OCI-LY3 (cell line): ENCODE results near the gene C1QTNF12.

Experiments used
- EZH2phosphoT487 ChIP-seq: fragments of 200-600 bp; shearing (Covaris generic); IDR thresholded peaks from 2 replicates; pipeline ENCODE4 v1.6.1; 2018; ENCODE audit warnings: antibody characterized with exemption, mixed run types, low read depth
- TF ChIP-seq, protein P1 (sequence below): fragments of 200-600, 300-600 bp; sonication (generic); IDR thresholded peaks from 2 replicates; pipeline ENCODE4 v1.5.1; 2014; ENCODE audit warnings: antibody characterized with exemption, low read length, low read depth

DNA sequence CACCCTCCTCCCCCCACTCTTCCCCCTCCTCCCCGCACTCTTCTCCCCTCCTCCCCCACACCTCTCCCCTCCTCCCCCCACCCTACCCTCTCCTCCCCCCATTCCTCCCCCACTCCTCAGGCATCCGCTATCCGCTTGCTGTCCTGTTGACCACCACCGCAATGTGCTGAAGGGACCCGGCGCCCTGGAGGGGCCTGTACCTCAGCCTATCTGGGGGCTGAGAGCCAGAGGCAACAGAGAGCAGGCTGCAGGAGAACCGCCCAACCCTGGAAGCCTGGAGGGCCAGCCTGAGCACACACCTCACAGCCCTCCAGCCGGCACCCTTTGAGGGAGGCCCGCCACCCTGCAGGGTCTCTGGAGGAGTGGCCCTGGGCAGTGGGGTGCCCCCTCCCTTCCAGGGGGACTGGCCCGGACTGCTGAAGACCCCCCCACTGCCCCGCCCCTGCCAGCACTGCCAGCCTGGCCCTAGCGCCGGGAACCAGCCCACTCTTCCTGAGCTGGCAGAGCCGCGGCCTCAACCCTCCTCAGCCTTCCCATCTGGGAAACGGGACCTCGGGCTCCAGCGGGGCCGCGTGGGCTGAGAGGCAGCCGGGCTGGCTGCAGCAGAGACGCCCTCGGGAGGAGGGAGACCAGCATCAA is 1.2 kb downstream of the C1QTNF12 start:
- TF ChIP-seq, protein P1, sequence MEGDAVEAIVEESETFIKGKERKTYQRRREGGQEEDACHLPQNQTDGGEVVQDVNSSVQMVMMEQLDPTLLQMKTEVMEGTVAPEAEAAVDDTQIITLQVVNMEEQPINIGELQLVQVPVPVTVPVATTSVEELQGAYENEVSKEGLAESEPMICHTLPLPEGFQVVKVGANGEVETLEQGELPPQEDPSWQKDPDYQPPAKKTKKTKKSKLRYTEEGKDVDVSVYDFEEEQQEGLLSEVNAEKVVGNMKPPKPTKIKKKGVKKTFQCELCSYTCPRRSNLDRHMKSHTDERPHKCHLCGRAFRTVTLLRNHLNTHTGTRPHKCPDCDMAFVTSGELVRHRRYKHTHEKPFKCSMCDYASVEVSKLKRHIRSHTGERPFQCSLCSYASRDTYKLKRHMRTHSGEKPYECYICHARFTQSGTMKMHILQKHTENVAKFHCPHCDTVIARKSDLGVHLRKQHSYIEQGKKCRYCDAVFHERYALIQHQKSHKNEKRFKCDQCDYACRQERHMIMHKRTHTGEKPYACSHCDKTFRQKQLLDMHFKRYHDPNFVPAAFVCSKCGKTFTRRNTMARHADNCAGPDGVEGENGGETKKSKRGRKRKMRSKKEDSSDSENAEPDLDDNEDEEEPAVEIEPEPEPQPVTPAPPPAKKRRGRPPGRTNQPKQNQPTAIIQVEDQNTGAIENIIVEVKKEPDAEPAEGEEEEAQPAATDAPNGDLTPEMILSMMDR = no peak
- TF ChIP-seq EZH2phosphoT487 = no peak
